HL-60 (cell line): ENCODE data around the gene OR52B2.
A peak's percentile ranks its signal among the peaks of the same experiment; 100 is the strongest.

Experiments
- DNase-seq, 2 experiments: peaks; one replicate each; pipeline ENCODE4 v3.0.0-alpha.2; 2010 to 2020; ENCODE audit warnings: low read depth in 1 of 2, low spot score in 1 of 2
- H3K27ac ChIP-seq: fragments of 250-450 bp; sonication (Bioruptor Pico); replicated peaks from 2 replicates; pipeline ENCODE4 v1.5.1; 2020; ENCODE audit warnings: mild to moderate bottlenecking, moderate library complexity
- H3K27me3 ChIP-seq: fragments of 250-450 bp; sonication (Bioruptor Pico); 2 replicates; pipeline ENCODE4 v1.5.1; 2021; ENCODE audit warnings: mild to moderate bottlenecking, moderate library complexity; ENCODE audit not compliant: insufficient read depth, poor library complexity, severe bottlenecking
- H3K4me3 ChIP-seq: replicated peaks from 2 replicates; pipeline ENCODE4 v1.5.1; 2011; ENCODE audit warnings: mild to moderate bottlenecking, control low read depth, low read length; ENCODE audit not compliant: insufficient read depth
- GABPA ChIP-seq: IDR thresholded peaks from 2 replicates; pipeline ENCODE4 v1.6.1; 2012; ENCODE audit warnings: low read depth
- POLR2AphosphoS5 ChIP-seq: IDR thresholded peaks from 2 replicates; pipeline ENCODE4 v1.6.1; 2012; ENCODE audit warnings: low read depth
- SPI1 ChIP-seq: IDR thresholded peaks from 2 replicates; pipeline ENCODE4 v1.6.1; 2012; ENCODE audit warnings: low read depth, mild to moderate bottlenecking, borderline replicate concordance
- TF ChIP-seq, protein P1 (sequence below): IDR thresholded peaks from 2 replicates; pipeline ENCODE4 v1.6.1; 2012; ENCODE audit warnings: low read depth; ENCODE audit not compliant: insufficient replicate concordance
- TF ChIP-seq, protein P2 (sequence below): IDR thresholded peaks from one replicate; pipeline ENCODE4 v1.5.1; 2011; ENCODE audit warnings: low read length, control low read depth, inconsistent platforms; ENCODE audit not compliant: insufficient read depth

The OR52B2 gene

DNA sequence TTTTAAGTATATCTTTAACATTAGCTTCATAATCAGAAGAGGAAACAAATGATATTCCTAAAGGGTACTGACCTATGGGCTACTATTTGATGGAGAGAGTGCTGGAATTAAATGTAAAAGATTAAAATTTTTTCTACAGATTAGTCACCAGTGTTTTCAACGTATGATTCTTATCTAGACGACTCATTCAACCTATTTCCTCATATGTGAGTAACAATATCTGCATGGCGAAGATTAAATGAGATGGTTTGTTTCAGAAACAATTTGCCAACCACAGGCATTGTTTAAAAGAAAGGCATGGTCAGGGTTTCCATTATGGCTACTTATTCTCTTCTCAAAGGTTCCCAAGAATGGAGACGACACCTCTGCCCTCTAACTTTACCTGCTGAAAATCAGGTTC, 42.2 kb downstream of the OR52B2 start:
- no peak overlapping the region for H3K4me3 ChIP-seq
- peak in 1 of 2 experiments; percentile 27 for DNase-seq
- no peaks in the 10 kb centered on the region for H3K27me3 ChIP-seq
- TF ChIP-seq, protein P1, sequence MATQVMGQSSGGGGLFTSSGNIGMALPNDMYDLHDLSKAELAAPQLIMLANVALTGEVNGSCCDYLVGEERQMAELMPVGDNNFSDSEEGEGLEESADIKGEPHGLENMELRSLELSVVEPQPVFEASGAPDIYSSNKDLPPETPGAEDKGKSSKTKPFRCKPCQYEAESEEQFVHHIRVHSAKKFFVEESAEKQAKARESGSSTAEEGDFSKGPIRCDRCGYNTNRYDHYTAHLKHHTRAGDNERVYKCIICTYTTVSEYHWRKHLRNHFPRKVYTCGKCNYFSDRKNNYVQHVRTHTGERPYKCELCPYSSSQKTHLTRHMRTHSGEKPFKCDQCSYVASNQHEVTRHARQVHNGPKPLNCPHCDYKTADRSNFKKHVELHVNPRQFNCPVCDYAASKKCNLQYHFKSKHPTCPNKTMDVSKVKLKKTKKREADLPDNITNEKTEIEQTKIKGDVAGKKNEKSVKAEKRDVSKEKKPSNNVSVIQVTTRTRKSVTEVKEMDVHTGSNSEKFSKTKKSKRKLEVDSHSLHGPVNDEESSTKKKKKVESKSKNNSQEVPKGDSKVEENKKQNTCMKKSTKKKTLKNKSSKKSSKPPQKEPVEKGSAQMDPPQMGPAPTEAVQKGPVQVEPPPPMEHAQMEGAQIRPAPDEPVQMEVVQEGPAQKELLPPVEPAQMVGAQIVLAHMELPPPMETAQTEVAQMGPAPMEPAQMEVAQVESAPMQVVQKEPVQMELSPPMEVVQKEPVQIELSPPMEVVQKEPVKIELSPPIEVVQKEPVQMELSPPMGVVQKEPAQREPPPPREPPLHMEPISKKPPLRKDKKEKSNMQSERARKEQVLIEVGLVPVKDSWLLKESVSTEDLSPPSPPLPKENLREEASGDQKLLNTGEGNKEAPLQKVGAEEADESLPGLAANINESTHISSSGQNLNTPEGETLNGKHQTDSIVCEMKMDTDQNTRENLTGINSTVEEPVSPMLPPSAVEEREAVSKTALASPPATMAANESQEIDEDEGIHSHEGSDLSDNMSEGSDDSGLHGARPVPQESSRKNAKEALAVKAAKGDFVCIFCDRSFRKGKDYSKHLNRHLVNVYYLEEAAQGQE: no peak
- TF ChIP-seq GABPA (no peak), POLR2AphosphoS5 (no peak), SPI1 (no peak)
- TF ChIP-seq, protein P2, sequence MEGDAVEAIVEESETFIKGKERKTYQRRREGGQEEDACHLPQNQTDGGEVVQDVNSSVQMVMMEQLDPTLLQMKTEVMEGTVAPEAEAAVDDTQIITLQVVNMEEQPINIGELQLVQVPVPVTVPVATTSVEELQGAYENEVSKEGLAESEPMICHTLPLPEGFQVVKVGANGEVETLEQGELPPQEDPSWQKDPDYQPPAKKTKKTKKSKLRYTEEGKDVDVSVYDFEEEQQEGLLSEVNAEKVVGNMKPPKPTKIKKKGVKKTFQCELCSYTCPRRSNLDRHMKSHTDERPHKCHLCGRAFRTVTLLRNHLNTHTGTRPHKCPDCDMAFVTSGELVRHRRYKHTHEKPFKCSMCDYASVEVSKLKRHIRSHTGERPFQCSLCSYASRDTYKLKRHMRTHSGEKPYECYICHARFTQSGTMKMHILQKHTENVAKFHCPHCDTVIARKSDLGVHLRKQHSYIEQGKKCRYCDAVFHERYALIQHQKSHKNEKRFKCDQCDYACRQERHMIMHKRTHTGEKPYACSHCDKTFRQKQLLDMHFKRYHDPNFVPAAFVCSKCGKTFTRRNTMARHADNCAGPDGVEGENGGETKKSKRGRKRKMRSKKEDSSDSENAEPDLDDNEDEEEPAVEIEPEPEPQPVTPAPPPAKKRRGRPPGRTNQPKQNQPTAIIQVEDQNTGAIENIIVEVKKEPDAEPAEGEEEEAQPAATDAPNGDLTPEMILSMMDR: no peak
- peak overlapping the region; percentile 79 for H3K27ac ChIP-seq

DNA sequence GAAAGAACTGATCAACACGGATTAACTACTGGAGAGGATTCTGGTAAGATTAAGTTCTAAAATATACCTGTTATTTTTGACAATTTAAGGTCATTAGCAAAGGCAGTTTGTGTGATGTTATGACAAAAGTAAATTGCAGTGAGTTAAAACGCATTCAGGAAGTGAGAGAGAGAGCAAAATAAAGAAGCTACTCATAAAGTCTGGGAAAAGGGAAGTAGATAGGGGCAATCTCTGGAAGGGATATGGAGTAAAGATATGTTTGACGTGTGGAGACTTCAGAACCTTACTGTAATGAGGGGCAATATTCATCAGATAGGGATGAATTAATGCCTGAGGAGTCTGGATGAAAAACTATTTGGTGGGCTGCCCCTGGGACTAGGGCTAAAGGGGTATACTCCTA, 45.9 kb downstream of the OR52B2 start:
- DNase-seq: no peak
- TF ChIP-seq, protein P1: no peak
- TF ChIP-seq POLR2AphosphoS5 (no peak), GABPA (no peak), SPI1 (peak; percentile 51; the same call in 1 of the 2 replicates)
- TF ChIP-seq, protein P2: no peak

More for the DNA sequence above, 45.9 kb downstream of the OR52B2 start:
- Histone ChIP-seq H3K27ac (peak overlapping the region; percentile 33), H3K4me3 (no peak overlapping the region), H3K27me3 (no peaks in the 10 kb centered on the region)
